ENCODE measurements around the gene GNAO1.

DNA sequence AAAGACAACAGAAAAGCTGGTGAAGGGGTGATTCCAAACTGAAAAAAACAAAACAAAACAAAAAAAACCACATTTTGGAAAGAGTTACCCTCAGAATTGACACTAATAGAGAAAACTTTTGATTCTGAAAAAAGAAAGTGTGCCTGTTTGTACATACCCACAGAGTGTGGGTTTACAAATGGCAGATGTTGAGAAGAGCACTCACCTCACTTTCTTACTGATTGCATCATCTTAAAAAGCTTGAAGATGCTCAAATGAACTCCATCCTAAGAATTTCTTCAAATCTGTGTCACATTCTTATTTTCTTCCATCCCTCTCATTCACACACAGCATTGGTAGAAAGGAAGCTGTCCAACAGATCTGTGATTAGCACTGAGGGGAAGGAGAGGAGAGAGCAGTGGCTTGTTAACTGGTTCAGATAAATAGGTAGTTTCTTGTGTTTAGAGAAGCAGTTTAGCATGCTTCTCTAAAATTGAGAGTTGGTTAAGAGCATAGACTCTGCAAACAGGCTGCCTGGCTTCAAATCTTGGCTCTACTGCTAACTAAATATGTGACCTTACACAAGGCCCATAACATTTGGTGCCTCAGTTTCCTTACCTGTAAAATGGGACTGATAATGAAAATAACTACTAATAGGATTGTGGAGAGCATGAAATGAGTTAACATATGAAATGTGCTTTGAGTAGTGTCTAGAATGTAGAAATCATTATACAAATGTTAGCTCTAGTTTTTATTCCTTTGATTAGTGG lies 6.9 kb downstream of the GNAO1 start:
- TF ChIP-seq EZH2phosphoT487 (IDR thresholded peaks at IDR 0.05; ENCODE audit: insufficient read depth, low read depth) = no peak
- TF ChIP-seq EZH2 (IDR thresholded peaks at IDR 0.05; ENCODE audit: insufficient read depth, poor library complexity, severe bottlenecking) = no peak
